HCT116 (cell line): ENCODE measurements around the gene BRMS1.

Source experiments
- CBX3 ChIP-seq: IDR thresholded peaks from 2 replicates; pipeline ENCODE4 v1.6.1; 2012; ENCODE audit warnings: low read depth
- CTCF ChIP-seq, 3 experiments: fragments of 200-600 bp in 1 of 3; sonication (generic) in 1 of 3; IDR thresholded peaks in 2 of 3; conservative IDR thresholded peaks in 1 of 3; 2 replicates each; pipeline ENCODE4 v1.5.1; 2012 to 2017; ENCODE audit warnings: low read depth in 2 of 3, low read length in 2 of 3, antibody characterized with exemption in 1 of 3, borderline replicate concordance in 1 of 3, control low read depth in 1 of 3, mild to moderate bottlenecking in 1 of 3, mixed read lengths in 1 of 3, mixed run types in 1 of 3, moderate library complexity in 1 of 3; ENCODE audit not compliant: insufficient read depth in 1 of 3
- EGR1 ChIP-seq: IDR thresholded peaks from 2 replicates; pipeline ENCODE4 v1.6.1; 2012; ENCODE audit warnings: low read depth
- EZH2 ChIP-seq: fragments of 200-600 bp; sonication (generic); IDR thresholded peaks from 2 replicates; pipeline ENCODE4 v1.6.1; 2017; ENCODE audit warnings: antibody characterized with exemption, mixed run types
- JUND ChIP-seq: IDR thresholded peaks from 2 replicates; pipeline ENCODE4 v1.6.1; 2012
- MAX ChIP-seq: IDR thresholded peaks from 2 replicates; pipeline ENCODE4 v1.6.1; 2012
- POLR2A ChIP-seq: IDR thresholded peaks from 2 replicates; pipeline ENCODE4 v1.7.0; 2011; ENCODE audit warnings: borderline replicate concordance; ENCODE audit not compliant: insufficient read depth, insufficient read length; ENCODE audit errors: extremely low read depth
- POLR2AphosphoS5 ChIP-seq: IDR thresholded peaks from 2 replicates; pipeline ENCODE4 v1.6.1; 2011; ENCODE audit warnings: mild to moderate bottlenecking, low read depth, low read length, moderate library complexity
- RAD21 ChIP-seq: IDR thresholded peaks from 2 replicates; pipeline ENCODE4 v1.6.1; 2012; ENCODE audit warnings: low read depth, mild to moderate bottlenecking
- REST ChIP-seq: IDR thresholded peaks from 2 replicates; pipeline ENCODE4 v1.6.1; 2012; ENCODE audit warnings: low read depth
- TCF7L2 ChIP-seq: IDR thresholded peaks from 2 replicates; pipeline ENCODE4 v1.7.0; 2011; ENCODE audit warnings: borderline replicate concordance, inconsistent platforms; ENCODE audit not compliant: insufficient read depth, insufficient read length; ENCODE audit errors: extremely low read depth
- ZNF274 ChIP-seq: fragments of 200-500 bp; sonication (Bioruptor generic); IDR thresholded peaks from 2 replicates; pipeline ENCODE4 v1.6.1; 2014; ENCODE audit warnings: mild to moderate bottlenecking, low read depth, low read length, inconsistent platforms

- TF ChIP-seq JUND (no peak), CTCF (IDR thresholded peaks at IDR 0.05 in 2 of 3, conservative IDR thresholded peaks at IDR 0.05 in 1 of 3; ENCODE audit: borderline replicate concordance in 1 of 3, insufficient read depth in 1 of 3, low read depth in 2 of 3, low read length in 2 of 3) (no peak), ZNF274 (no peak), CBX3 (no peak), EGR1 (no peak), TCF7L2 (no peak), REST (no peak), RAD21 (no peak), MAX (no peak), POLR2A (no peak), POLR2AphosphoS5 (no peak), EZH2 (no peak)
These were observed 22.0 kb downstream of the BRMS1 start for GRCh38 chr11:66322732-66323427.
